ENCODE data around the gene CA12. TPM values are rescaled to one million over a fixed set of nuclear protein-coding genes. Genes with fewer than 3 reads are reported as not detected.
A peak's percentile ranks its signal among the peaks of the same experiment; 100 is the strongest.

CA12 gene
- total and polyA plus RNA-seq, 9 of the 15 experiments (the other 6 are each of a cell fraction or from before 2014, with no cell fraction given): 0.01 to 0.78 (median 0.15) TPM; not detected in 1

DNA sequence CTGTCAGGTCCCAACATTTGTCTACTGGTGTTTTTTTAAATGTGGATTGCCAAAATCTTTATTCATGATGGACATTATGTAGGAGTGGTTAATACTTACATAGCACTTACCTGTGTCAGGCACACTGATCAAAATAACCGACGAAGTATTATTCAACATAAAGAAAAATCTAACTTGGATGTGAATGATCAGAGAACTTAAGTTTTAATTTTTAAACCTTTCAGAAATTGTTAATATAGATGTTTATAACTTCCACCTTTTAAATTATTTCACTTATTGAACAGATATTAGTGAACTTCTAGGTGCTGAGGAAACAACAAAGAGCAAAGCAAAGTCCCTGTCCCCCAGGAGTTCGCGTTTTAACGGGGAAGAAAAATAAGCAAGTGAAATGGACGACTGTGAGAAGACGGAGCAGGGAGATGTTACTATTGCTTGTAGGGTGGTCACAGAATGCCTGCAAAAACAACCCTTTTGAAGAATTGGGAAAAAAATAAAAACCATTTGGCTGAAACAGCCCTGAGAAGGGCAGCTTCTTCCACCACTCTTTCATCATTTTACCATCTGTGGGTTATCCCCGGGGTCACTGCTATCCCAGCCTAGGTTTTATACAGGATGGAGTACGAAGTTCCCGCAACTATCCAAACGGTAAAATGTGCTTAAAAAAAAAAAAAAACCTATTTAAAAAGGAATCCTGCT, 105.2 kb downstream of the CA12 start (continued):
- TF ChIP-seq POLR2AphosphoS2 (IDR thresholded peaks at IDR 0.05; ENCODE audit: low read length) (no peak), HNRNPH1 (optimal IDR thresholded peaks at IDR 0.05; ENCODE audit: low read depth, low read length) (no peak), ZBTB8A (IDR thresholded peaks at IDR 0.05; ENCODE audit: partially characterized antibody) (no peak), MIER1 (IDR thresholded peaks at IDR 0.05; ENCODE audit: low read depth) (no peak), CEBPG (CRISPR knock-in tag; IDR thresholded peaks at IDR 0.05) (no peak), CEBPG (tag; conservative IDR thresholded peaks at IDR 0.05 in 1 of 2, IDR thresholded peaks at IDR 0.05 in 1 of 2) (peak; percentile 22 to 44; a peak in 2 of 4 replicates), RBM14 (IDR thresholded peaks at IDR 0.05; ENCODE audit: borderline replicate concordance, insufficient read depth, low read depth, low read length) (no peak), DNMT1 (IDR thresholded peaks at IDR 0.05) (no peak), KDM5B (IDR thresholded peaks at IDR 0.05; ENCODE audit: insufficient replicate concordance, low read depth, low read length) (peak; percentile 7)
- TF ChIP-seq, protein P1, sequence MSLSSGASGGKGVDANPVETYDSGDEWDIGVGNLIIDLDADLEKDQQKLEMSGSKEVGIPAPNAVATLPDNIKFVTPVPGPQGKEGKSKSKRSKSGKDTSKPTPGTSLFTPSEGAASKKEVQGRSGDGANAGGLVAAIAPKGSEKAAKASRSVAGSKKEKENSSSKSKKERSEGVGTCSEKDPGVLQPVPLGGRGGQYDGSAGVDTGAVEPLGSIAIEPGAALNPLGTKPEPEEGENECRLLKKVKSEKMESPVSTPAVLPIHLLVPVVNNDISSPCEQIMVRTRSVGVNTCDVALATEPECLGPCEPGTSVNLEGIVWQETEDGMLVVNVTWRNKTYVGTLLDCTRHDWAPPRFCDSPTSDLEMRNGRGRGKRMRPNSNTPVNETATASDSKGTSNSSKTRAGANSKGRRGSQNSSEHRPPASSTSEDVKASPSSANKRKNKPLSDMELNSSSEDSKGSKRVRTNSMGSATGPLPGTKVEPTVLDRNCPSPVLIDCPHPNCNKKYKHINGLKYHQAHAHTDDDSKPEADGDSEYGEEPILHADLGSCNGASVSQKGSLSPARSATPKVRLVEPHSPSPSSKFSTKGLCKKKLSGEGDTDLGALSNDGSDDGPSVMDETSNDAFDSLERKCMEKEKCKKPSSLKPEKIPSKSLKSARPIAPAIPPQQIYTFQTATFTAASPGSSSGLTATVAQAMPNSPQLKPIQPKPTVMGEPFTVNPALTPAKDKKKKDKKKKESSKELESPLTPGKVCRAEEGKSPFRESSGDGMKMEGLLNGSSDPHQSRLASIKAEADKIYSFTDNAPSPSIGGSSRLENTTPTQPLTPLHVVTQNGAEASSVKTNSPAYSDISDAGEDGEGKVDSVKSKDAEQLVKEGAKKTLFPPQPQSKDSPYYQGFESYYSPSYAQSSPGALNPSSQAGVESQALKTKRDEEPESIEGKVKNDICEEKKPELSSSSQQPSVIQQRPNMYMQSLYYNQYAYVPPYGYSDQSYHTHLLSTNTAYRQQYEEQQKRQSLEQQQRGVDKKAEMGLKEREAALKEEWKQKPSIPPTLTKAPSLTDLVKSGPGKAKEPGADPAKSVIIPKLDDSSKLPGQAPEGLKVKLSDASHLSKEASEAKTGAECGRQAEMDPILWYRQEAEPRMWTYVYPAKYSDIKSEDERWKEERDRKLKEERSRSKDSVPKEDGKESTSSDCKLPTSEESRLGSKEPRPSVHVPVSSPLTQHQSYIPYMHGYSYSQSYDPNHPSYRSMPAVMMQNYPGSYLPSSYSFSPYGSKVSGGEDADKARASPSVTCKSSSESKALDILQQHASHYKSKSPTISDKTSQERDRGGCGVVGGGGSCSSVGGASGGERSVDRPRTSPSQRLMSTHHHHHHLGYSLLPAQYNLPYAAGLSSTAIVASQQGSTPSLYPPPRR (CRISPR knock-in tag; IDR thresholded peaks at IDR 0.05; ENCODE audit: borderline replicate concordance): no peak
- TF ChIP-seq, protein P2, sequence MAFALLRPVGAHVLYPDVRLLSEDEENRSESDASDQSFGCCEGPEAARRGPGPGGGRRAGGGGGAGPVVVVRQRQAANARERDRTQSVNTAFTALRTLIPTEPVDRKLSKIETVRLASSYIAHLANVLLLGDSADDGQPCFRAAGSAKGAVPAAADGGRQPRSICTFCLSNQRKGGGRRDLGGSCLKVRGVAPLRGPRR (CRISPR knock-in tag; IDR thresholded peaks at IDR 0.05): no peak
- TF ChIP-seq, protein P3, sequence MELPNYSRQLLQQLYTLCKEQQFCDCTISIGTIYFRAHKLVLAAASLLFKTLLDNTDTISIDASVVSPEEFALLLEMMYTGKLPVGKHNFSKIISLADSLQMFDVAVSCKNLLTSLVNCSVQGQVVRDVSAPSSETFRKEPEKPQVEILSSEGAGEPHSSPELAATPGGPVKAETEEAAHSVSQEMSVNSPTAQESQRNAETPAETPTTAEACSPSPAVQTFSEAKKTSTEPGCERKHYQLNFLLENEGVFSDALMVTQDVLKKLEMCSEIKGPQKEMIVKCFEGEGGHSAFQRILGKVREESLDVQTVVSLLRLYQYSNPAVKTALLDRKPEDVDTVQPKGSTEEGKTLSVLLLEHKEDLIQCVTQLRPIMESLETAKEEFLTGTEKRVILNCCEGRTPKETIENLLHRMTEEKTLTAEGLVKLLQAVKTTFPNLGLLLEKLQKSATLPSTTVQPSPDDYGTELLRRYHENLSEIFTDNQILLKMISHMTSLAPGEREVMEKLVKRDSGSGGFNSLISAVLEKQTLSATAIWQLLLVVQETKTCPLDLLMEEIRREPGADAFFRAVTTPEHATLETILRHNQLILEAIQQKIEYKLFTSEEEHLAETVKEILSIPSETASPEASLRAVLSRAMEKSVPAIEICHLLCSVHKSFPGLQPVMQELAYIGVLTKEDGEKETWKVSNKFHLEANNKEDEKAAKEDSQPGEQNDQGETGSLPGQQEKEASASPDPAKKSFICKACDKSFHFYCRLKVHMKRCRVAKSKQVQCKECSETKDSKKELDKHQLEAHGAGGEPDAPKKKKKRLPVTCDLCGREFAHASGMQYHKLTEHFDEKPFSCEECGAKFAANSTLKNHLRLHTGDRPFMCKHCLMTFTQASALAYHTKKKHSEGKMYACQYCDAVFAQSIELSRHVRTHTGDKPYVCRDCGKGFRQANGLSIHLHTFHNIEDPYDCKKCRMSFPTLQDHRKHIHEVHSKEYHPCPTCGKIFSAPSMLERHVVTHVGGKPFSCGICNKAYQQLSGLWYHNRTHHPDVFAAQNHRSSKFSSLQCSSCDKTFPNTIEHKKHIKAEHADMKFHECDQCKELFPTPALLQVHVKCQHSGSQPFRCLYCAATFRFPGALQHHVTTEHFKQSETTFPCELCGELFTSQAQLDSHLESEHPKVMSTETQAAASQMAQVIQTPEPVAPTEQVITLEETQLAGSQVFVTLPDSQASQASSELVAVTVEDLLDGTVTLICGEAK (IDR thresholded peaks at IDR 0.05): peak; percentile 70; the same call in 1 of the 2 replicates
- TF ChIP-seq, protein P3 (CRISPR knock-in tag; IDR thresholded peaks at IDR 0.05): no peak
